ENCODE results near the gene RAPGEF6.

- TF ChIP-seq CTCF (conservative IDR thresholded peaks at IDR 0.05; ENCODE audit: low read depth in 2 of 2) (no peak), POLR2AphosphoS5 (IDR thresholded peaks at IDR 0.05; ENCODE audit: low read depth) (no peak), CREB1 (CRISPR knock-in tag; IDR thresholded peaks at IDR 0.05; ENCODE audit: low read depth) (no peak), EZH2 (IDR thresholded peaks at IDR 0.05; ENCODE audit: low read depth, unreplicated experiment) (no peak)
- TF ChIP-seq, protein P1, sequence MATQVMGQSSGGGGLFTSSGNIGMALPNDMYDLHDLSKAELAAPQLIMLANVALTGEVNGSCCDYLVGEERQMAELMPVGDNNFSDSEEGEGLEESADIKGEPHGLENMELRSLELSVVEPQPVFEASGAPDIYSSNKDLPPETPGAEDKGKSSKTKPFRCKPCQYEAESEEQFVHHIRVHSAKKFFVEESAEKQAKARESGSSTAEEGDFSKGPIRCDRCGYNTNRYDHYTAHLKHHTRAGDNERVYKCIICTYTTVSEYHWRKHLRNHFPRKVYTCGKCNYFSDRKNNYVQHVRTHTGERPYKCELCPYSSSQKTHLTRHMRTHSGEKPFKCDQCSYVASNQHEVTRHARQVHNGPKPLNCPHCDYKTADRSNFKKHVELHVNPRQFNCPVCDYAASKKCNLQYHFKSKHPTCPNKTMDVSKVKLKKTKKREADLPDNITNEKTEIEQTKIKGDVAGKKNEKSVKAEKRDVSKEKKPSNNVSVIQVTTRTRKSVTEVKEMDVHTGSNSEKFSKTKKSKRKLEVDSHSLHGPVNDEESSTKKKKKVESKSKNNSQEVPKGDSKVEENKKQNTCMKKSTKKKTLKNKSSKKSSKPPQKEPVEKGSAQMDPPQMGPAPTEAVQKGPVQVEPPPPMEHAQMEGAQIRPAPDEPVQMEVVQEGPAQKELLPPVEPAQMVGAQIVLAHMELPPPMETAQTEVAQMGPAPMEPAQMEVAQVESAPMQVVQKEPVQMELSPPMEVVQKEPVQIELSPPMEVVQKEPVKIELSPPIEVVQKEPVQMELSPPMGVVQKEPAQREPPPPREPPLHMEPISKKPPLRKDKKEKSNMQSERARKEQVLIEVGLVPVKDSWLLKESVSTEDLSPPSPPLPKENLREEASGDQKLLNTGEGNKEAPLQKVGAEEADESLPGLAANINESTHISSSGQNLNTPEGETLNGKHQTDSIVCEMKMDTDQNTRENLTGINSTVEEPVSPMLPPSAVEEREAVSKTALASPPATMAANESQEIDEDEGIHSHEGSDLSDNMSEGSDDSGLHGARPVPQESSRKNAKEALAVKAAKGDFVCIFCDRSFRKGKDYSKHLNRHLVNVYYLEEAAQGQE (IDR thresholded peaks at IDR 0.05; ENCODE audit: unreplicated experiment) = no peak
Observed at GRCh38 chr5:131634238-131634637, 791 bp downstream of the RAPGEF6 start.

Measured in GM23338 (cell line).